ENCODE measurements around the gene BLACAT1. TPM values are rescaled to one million over a fixed set of nuclear protein-coding genes. Genes with fewer than 3 reads are reported as not detected.

The BLACAT1 gene
- total RNA-seq, 1 donor from 2014 or later = not detected

- intact Hi-C loops (cut with micrococcal nuclease) = loop anchor here (10.0 kb wide), 1 partner anchor 124 kb away; no protein-coding TSS in a partner anchor
- no peak overlapping the region for H3K4me3 Mint-ChIP-seq (ENCODE audit: low read depth)
- H3K36me3 Mint-ChIP-seq (ENCODE audit: low read depth) = no peaks in the 10 kb centered on the region
- H3K9me3 Mint-ChIP-seq = no peaks in the 10 kb centered on the region
- no peak overlapping the region for H3K27ac Mint-ChIP-seq
- H3K27me3 Mint-ChIP-seq (ENCODE audit: low read depth) = peaks cover 52% of the 10 kb centered on the region
- H3K4me1 Mint-ChIP-seq (ENCODE audit: low read depth) = peaks cover 3% of the 10 kb centered on the region
- no peak for DNase-seq (ENCODE audit: low spot score)
These were observed 3.1 kb upstream of the BLACAT1 start for GRCh38 chr1:205458777-205459566.

DNA sequence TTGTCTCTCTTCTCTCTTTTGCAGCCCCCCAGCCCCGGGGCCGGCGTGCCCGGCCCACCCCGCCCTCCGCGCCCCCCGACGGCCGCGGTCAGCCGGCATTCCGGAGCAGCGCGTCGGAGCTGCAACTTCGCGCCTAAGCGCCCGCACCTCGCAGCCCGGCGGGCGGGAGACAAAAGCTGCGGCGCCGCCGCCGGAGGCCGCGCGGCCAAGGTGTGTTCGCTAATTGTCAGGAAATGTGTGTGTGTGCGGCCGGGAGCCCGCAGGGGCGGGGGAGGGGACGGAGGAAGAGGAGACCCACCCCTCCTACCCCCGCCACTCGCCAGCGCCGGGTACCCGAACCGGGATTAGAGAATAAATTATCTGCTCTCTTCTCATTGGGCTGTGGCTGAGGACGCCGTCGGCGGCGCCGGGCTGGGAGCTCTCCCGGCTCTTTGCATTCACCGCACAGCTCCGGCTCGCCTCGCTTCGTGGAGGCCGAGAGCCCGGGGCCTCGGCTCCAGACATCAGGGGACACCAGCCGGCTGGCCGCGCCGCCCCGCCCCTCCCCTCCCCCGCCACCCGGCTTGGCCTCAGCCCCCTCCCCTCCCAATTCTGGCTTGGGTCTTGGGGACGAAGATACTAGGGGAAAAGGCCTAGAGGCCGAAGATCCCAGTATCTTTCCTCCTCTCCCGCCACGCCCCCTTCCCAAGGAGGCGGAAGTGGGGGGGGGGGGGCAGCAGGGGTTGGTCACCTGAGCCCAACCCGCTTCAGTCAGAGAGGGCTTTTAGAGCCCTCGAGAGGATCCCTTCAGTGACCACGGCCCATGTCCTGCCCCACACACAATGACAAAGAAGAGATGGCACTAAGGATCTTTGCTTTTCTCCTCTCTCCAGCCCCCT is 1.3 kb upstream of the BLACAT1 start:
- Mint-ChIP-seq H3K9me3 (no peaks in the 10 kb centered on the region), H3K36me3 (ENCODE audit: low read depth) (no peaks in the 10 kb centered on the region), H3K27ac (no peak overlapping the region), H3K4me3 (ENCODE audit: low read depth) (no peak overlapping the region), H3K4me1 (ENCODE audit: low read depth) (peaks cover 3% of the 10 kb centered on the region), H3K27me3 (ENCODE audit: low read depth) (peaks cover 68% of the 10 kb centered on the region)
- intact Hi-C loops (cut with micrococcal nuclease) = loop anchor here (10.0 kb wide), 1 partner anchor 122 kb away; no protein-coding TSS in a partner anchor
- DNase-seq (ENCODE audit: low spot score) = no peak

- H3K36me3 Mint-ChIP-seq (ENCODE audit: low read depth) = no peaks in the 10 kb centered on the region
- intact Hi-C loops (cut with micrococcal nuclease) = loop anchor here (10.0 kb wide), 1 partner anchor 122 kb away; no protein-coding TSS in a partner anchor
- peaks cover 3% of the 10 kb centered on the region for H3K4me1 Mint-ChIP-seq (ENCODE audit: low read depth)
- H3K9me3 Mint-ChIP-seq = no peaks in the 10 kb centered on the region
- H3K27me3 Mint-ChIP-seq (ENCODE audit: low read depth) = peaks cover 66% of the 10 kb centered on the region
- H3K4me3 Mint-ChIP-seq (ENCODE audit: low read depth) = no peak overlapping the region
- no peak for DNase-seq (ENCODE audit: low spot score)
- no peak overlapping the region for H3K27ac Mint-ChIP-seq
These were observed 580 bp upstream of the BLACAT1 start for GRCh38 chr1:205456383-205456867.

- peaks cover 59% of the 10 kb centered on the region for H3K27me3 Mint-ChIP-seq (ENCODE audit: low read depth)
- intact Hi-C loops (cut with micrococcal nuclease) = loop anchor here (10.0 kb wide), 1 partner anchor 120 kb away; no protein-coding TSS in a partner anchor
- H3K4me3 Mint-ChIP-seq (ENCODE audit: low read depth) = no peak overlapping the region
- H3K9me3 Mint-ChIP-seq = no peaks in the 10 kb centered on the region
- DNase-seq (ENCODE audit: low spot score) = no peak
- H3K36me3 Mint-ChIP-seq (ENCODE audit: low read depth) = no peaks in the 10 kb centered on the region
- H3K4me1 Mint-ChIP-seq (ENCODE audit: low read depth) = peaks cover 3% of the 10 kb centered on the region
- no peak overlapping the region for H3K27ac Mint-ChIP-seq
These were observed 926 bp downstream of the BLACAT1 start for GRCh38 chr1:205454903-205455335.

DNA sequence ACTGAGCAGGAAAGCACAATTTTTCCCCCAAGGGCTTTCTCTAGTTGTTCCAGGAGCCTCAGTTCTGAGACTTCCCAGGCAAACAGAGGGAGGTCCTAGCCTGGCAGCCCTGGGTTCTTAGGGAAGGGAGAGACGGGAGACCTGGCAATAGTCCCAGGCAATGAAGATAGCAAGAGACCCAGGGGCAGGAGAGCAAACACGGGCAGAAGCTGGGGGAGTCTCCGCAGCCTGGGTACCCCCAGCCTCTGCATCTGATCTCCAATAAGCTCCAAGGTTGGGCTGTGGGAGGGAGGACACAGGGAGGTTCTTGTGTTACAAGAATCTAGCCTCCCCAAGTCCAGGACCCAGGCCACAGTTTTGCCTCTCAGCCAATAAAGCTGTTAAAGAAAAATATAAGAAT is 2.4 kb downstream of the BLACAT1 start:
- peaks cover 3% of the 10 kb centered on the region for H3K4me1 Mint-ChIP-seq (ENCODE audit: low read depth)
- no peaks in the 10 kb centered on the region for H3K36me3 Mint-ChIP-seq (ENCODE audit: low read depth)
- H3K9me3 Mint-ChIP-seq = no peaks in the 10 kb centered on the region
- no peak overlapping the region for H3K4me3 Mint-ChIP-seq (ENCODE audit: low read depth)
- DNase-seq (ENCODE audit: low spot score) = no peak
- no peak overlapping the region for H3K27ac Mint-ChIP-seq
- peaks cover 51% of the 10 kb centered on the region for H3K27me3 Mint-ChIP-seq (ENCODE audit: low read depth)
- intact Hi-C loops (cut with micrococcal nuclease) = loop anchor here (10.0 kb wide), 1 partner anchor 119 kb away; no protein-coding TSS in a partner anchor

DNA sequence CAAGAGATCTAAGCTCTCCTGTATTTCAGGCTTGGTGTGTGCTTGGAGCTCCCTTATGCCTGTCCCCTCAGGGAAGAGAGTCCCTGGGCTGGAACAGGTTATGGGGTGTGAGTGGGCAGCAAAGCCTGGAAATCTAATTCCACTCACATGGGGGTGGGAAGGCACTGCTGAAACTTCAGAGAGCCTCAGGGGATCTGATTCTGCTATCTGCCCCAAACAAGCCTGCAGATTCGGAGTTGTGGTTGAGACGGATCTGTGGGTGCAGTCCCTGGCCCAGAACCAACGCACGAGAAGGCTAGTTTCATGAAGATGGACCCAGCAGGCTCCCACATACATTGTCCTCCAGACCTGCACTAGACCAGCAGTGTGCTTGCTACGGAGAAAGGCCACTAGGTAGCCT is 2.9 kb downstream of the BLACAT1 start:
- H3K36me3 Mint-ChIP-seq (ENCODE audit: low read depth) = no peaks in the 10 kb centered on the region
- no peaks in the 10 kb centered on the region for H3K9me3 Mint-ChIP-seq
- peaks cover 46% of the 10 kb centered on the region for H3K27me3 Mint-ChIP-seq (ENCODE audit: low read depth)
- intact Hi-C loops (cut with micrococcal nuclease) = loop anchor here (10.0 kb wide), 1 partner anchor 118 kb away; no protein-coding TSS in a partner anchor
- no peak overlapping the region for H3K4me3 Mint-ChIP-seq (ENCODE audit: low read depth)
- peaks cover 3% of the 10 kb centered on the region for H3K4me1 Mint-ChIP-seq (ENCODE audit: low read depth)
- DNase-seq (ENCODE audit: low spot score) = no peak
- H3K27ac Mint-ChIP-seq = no peak overlapping the region

GRCh38 chr1:205452364-205452763 is 3.5 kb downstream of the BLACAT1 start:
- no peak overlapping the region for H3K27ac Mint-ChIP-seq
- peaks cover 3% of the 10 kb centered on the region for H3K4me1 Mint-ChIP-seq (ENCODE audit: low read depth)
- no peak overlapping the region for H3K4me3 Mint-ChIP-seq (ENCODE audit: low read depth)
- no peaks in the 10 kb centered on the region for H3K9me3 Mint-ChIP-seq
- DNase-seq (ENCODE audit: low spot score) = no peak
- intact Hi-C loops (cut with micrococcal nuclease) = loop anchor here (10.0 kb wide), 1 partner anchor 118 kb away; no protein-coding TSS in a partner anchor
- peaks cover 40% of the 10 kb centered on the region for H3K27me3 Mint-ChIP-seq (ENCODE audit: low read depth)
- H3K36me3 Mint-ChIP-seq (ENCODE audit: low read depth) = no peaks in the 10 kb centered on the region

DNA sequence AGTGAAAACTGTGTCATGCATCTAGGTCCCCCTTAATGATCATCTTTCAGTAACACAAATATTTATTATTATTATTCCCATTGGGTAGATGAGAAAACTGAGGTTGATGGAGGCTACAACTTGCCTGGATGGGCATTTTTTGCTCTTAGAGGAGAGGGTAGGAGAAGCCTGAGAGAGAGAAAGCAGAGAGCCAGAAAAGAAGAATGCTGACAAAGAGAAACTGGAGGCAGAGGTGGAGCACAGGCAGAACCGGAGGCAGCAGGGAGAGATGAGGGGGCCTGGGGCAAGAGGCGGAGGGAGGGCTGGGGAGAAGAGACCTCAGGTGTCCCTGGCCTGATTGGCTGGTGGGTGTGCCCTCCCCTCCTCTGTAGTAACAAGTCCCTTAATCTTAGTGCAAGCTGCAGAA is 4.1 kb downstream of the BLACAT1 start:
- Mint-ChIP-seq H3K4me1 (ENCODE audit: low read depth) (peaks cover 3% of the 10 kb centered on the region), H3K27me3 (ENCODE audit: low read depth) (peaks cover 44% of the 10 kb centered on the region), H3K27ac (no peak overlapping the region), H3K9me3 (no peaks in the 10 kb centered on the region), H3K4me3 (ENCODE audit: low read depth) (no peak overlapping the region), H3K36me3 (ENCODE audit: low read depth) (no peaks in the 10 kb centered on the region)
- DNase-seq (ENCODE audit: low spot score) = no peak
- intact Hi-C loops (cut with micrococcal nuclease) = loop anchor here (10.0 kb wide), 1 partner anchor 117 kb away; no protein-coding TSS in a partner anchor

- Mint-ChIP-seq H3K27ac (no peak overlapping the region), H3K9me3 (no peaks in the 10 kb centered on the region), H3K4me3 (ENCODE audit: low read depth) (no peak overlapping the region), H3K4me1 (ENCODE audit: low read depth) (peaks cover 3% of the 10 kb centered on the region), H3K27me3 (ENCODE audit: low read depth) (peaks cover 40% of the 10 kb centered on the region), H3K36me3 (ENCODE audit: low read depth) (no peaks in the 10 kb centered on the region)
- no peak for DNase-seq (ENCODE audit: low spot score)
- intact Hi-C loops (cut with micrococcal nuclease) = loop anchor here (10.0 kb wide), 1 partner anchor 116 kb away; no protein-coding TSS in a partner anchor
These were observed 4.6 kb downstream of the BLACAT1 start for GRCh38 chr1:205451202-205451601.

- Mint-ChIP-seq H3K9me3 (no peaks in the 10 kb centered on the region), H3K36me3 (ENCODE audit: low read depth) (no peaks in the 10 kb centered on the region), H3K4me1 (ENCODE audit: low read depth) (no peaks in the 10 kb centered on the region), H3K4me3 (ENCODE audit: low read depth) (no peak overlapping the region), H3K27me3 (ENCODE audit: low read depth) (peaks cover 37% of the 10 kb centered on the region), H3K27ac (no peak overlapping the region)
- DNase-seq (ENCODE audit: low spot score) = no peak
- intact Hi-C loops (cut with micrococcal nuclease) = loop anchor here (10.0 kb wide), 1 partner anchor 116 kb away; no protein-coding TSS in a partner anchor
These were observed 5.4 kb downstream of the BLACAT1 start for GRCh38 chr1:205450448-205450847.

- no peaks in the 10 kb centered on the region for H3K4me1 Mint-ChIP-seq (ENCODE audit: low read depth)
- no peaks in the 10 kb centered on the region for H3K9me3 Mint-ChIP-seq
- intact Hi-C loops (cut with micrococcal nuclease) = loop anchor here (10.0 kb wide), 1 partner anchor 115 kb away; no protein-coding TSS in a partner anchor
- no peak for DNase-seq (ENCODE audit: low spot score)
- no peak overlapping the region for H3K4me3 Mint-ChIP-seq (ENCODE audit: low read depth)
- no peaks in the 10 kb centered on the region for H3K36me3 Mint-ChIP-seq (ENCODE audit: low read depth)
- no peak overlapping the region for H3K27ac Mint-ChIP-seq
- H3K27me3 Mint-ChIP-seq (ENCODE audit: low read depth) = peaks cover 32% of the 10 kb centered on the region
These were observed 5.9 kb downstream of the BLACAT1 start for GRCh38 chr1:205449750-205450443.

- Mint-ChIP-seq H3K36me3 (ENCODE audit: low read depth) (no peaks in the 10 kb centered on the region), H3K4me1 (ENCODE audit: low read depth) (no peaks in the 10 kb centered on the region), H3K9me3 (no peaks in the 10 kb centered on the region), H3K4me3 (ENCODE audit: low read depth) (no peak overlapping the region), H3K27ac (no peak overlapping the region), H3K27me3 (ENCODE audit: low read depth) (peaks cover 28% of the 10 kb centered on the region)
- intact Hi-C loops (cut with micrococcal nuclease) = no loop called here
- DNase-seq (ENCODE audit: low spot score) = no peak
These were observed 6.5 kb downstream of the BLACAT1 start for GRCh38 chr1:205449254-205449749.
